Activated CD8-positive, alpha-beta memory T cell treated with anti-CD3 and anti-CD28 coated beads, Interleukin-2, amount 50 U/mL, for 4 hours (primary cell): ENCODE data around the gene NACC1.

Source experiments
- DNase-seq: peaks from one replicate; pipeline ENCODE4 v3.0.0-alpha.2; 2020

The NACC1 gene

GRCh38 chr19:13117772-13118423 is at the start of gene NACC1:
Gene NACC1 (plus strand): TSS chr19:13118264. CDS start chr19:13135208, 16,944 bp downstream.
- peak; percentile 91 for DNase-seq

GRCh38 chr19:13069415-13070359 is 48.4 kb upstream of the NACC1 start:
- DNase-seq = no peak

- no peak for DNase-seq
Observed at GRCh38 chr19:13070425-13071140, 47.5 kb upstream of the NACC1 start.

GRCh38 chr19:13071444-13072187 is 46.4 kb upstream of the NACC1 start:
- no peak for DNase-seq

- no peak for DNase-seq
Observed at GRCh38 chr19:13072188-13072908, 45.7 kb upstream of the NACC1 start.

GRCh38 chr19:13073263-13073662 is 44.8 kb upstream of the NACC1 start:
- DNase-seq = no peak

GRCh38 chr19:13074378-13074777 is 43.7 kb upstream of the NACC1 start:
- no peak for DNase-seq

- no peak for DNase-seq
Observed at GRCh38 chr19:13076320-13076719, 41.7 kb upstream of the NACC1 start.

GRCh38 chr19:13076787-13077186 is 41.3 kb upstream of the NACC1 start:
- DNase-seq = no peak

- no peak for DNase-seq
Observed at GRCh38 chr19:13077240-13077639, 40.8 kb upstream of the NACC1 start.

GRCh38 chr19:13078381-13078780 is 39.7 kb upstream of the NACC1 start:
- DNase-seq = no peak

- no peak for DNase-seq
Observed at GRCh38 chr19:13078897-13079541, 39.0 kb upstream of the NACC1 start.

- DNase-seq = no peak
Observed at GRCh38 chr19:13079542-13079986, 38.5 kb upstream of the NACC1 start.

- no peak for DNase-seq
Observed at GRCh38 chr19:13082192-13083007, 35.7 kb upstream of the NACC1 start.

GRCh38 chr19:13083008-13083404 is 35.1 kb upstream of the NACC1 start:
- no peak for DNase-seq

GRCh38 chr19:13083627-13084026 is 34.4 kb upstream of the NACC1 start:
- no peak for DNase-seq

GRCh38 chr19:13085666-13086065 is 32.4 kb upstream of the NACC1 start:
- no peak for DNase-seq

- DNase-seq = no peak
Observed at GRCh38 chr19:13086341-13086740, 31.7 kb upstream of the NACC1 start.

GRCh38 chr19:13087295-13087694 is 30.8 kb upstream of the NACC1 start:
- no peak for DNase-seq

- DNase-seq = no peak
Observed at GRCh38 chr19:13087795-13088537, 30.1 kb upstream of the NACC1 start.
